ENCODE data around the gene TRAPPC14. TPM values are rescaled to one million over a fixed set of nuclear protein-coding genes. Genes with fewer than 3 reads are reported as not detected.

Gene TRAPPC14
- total and polyA plus RNA-seq, 2 of the 8 experiments (the other 6 are each of a cell fraction or from before 2014, with no cell fraction given): 11.9 to 22.1 TPM

DNA sequence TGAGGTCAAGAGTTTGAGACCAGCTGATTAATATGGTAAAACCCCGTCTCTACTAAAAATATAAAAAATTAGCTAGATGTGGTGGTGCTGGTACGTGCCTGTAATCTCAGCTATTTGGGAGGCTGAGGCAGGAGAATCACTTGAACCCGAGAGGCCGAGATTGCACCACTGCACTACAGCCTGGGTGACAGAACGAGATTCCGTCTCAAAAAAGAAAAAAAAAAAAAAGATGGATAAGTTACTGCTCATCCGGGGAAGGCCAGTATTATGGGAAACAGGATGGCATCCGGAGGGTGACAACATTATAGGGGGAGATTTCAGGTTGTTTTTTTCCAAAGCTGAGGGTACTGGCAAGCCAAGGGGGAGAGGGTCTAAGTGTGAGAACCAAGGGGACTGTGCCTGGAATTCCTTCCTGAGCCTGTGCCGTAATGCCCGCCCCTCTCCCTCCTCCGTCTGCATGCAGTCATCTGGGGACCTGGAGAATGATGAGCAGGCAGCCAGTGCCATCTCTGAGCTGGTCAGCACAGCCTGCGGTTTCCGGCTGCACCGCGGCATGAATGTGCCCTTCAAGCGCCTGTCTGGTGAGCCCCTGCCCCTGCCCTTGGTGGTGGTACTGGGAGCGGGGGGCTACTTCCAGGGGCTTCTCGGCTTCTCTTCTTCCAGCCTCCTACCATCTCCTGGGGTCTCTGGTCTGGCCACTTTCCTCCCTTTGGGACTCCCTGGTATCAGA, 5.4 kb downstream of the TRAPPC14 start (continued):
- TF ChIP-seq, protein P1, sequence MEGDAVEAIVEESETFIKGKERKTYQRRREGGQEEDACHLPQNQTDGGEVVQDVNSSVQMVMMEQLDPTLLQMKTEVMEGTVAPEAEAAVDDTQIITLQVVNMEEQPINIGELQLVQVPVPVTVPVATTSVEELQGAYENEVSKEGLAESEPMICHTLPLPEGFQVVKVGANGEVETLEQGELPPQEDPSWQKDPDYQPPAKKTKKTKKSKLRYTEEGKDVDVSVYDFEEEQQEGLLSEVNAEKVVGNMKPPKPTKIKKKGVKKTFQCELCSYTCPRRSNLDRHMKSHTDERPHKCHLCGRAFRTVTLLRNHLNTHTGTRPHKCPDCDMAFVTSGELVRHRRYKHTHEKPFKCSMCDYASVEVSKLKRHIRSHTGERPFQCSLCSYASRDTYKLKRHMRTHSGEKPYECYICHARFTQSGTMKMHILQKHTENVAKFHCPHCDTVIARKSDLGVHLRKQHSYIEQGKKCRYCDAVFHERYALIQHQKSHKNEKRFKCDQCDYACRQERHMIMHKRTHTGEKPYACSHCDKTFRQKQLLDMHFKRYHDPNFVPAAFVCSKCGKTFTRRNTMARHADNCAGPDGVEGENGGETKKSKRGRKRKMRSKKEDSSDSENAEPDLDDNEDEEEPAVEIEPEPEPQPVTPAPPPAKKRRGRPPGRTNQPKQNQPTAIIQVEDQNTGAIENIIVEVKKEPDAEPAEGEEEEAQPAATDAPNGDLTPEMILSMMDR (IDR thresholded peaks at IDR 0.05; ENCODE audit: control extremely low read depth in 1 of 3, insufficient read depth in 1 of 3, low read depth in 1 of 3, low read length in 3 of 3): no peak
- no peak for TF ChIP-seq EZH2 (IDR thresholded peaks at IDR 0.05; ENCODE audit: low read depth, low read length, severe bottlenecking)

All from H1 (cell line).